C4-2B (cell line): ENCODE data around the gene SPG11.
"Not testable (repeated sequence)": the region's sequence is repeated elsewhere in the genome, so short reads cannot be mapped to it uniquely, and the experiment has no call there.

ENCODE experiments used
- H3K27ac ChIP-seq: fragments of 450-650 bp; 2 replicates; pipeline ENCODE4 v1.5.1; 2017
- CTCF ChIP-seq: fragments of 450-650 bp; conservative IDR thresholded peaks from 2 replicates; pipeline ENCODE4 v1.5.1; 2017; ENCODE audit warnings: mild to moderate bottlenecking
- ZFX ChIP-seq: fragments of 450-650 bp; IDR thresholded peaks from 2 replicates; pipeline ENCODE4 v1.6.1; 2017

The SPG11 gene

GRCh38 chr15:44573386-44573785 is 90.1 kb downstream of the SPG11 start:
- no peak overlapping the region for H3K27ac ChIP-seq
- TF ChIP-seq CTCF (no peak), ZFX (no peak)

- H3K27ac ChIP-seq: no peak overlapping the region
- TF ChIP-seq ZFX: no peak
- TF ChIP-seq CTCF: no peak
Measured at GRCh38 chr15:44570361-44570760, 93.1 kb downstream of the SPG11 start.

- no peak overlapping the region for H3K27ac ChIP-seq
- TF ChIP-seq CTCF (no peak), ZFX (no peak)
Measured at GRCh38 chr15:44569316-44569715, 94.1 kb downstream of the SPG11 start.

- TF ChIP-seq CTCF (no peak), ZFX (no peak)
- no peak overlapping the region for H3K27ac ChIP-seq
Measured at GRCh38 chr15:44568338-44568737, 95.1 kb downstream of the SPG11 start.

- no peak overlapping the region for H3K27ac ChIP-seq
- no peak for TF ChIP-seq CTCF
- TF ChIP-seq ZFX: no peak
Measured at GRCh38 chr15:44566155-44566540, 97.3 kb downstream of the SPG11 start.

- TF ChIP-seq ZFX: no peak
- no peak for TF ChIP-seq CTCF
- no peak overlapping the region for H3K27ac ChIP-seq
Measured at GRCh38 chr15:44565387-44566154, 97.9 kb downstream of the SPG11 start.

- not testable (repeated sequence) for H3K27ac ChIP-seq
Measured at GRCh38 chr15:44560926-44561325, 102.5 kb downstream of the SPG11 start.
